Muscle of leg (tissue), 11 donors: ENCODE data around the gene FFAR3. TPM values are rescaled to one million over a fixed set of nuclear protein-coding genes. Genes with fewer than 3 reads are reported as not detected.
"Not testable (repeated sequence)": the region's sequence is repeated elsewhere in the genome, so short reads cannot be mapped to it uniquely, and the experiment has no call there.

Experiments used
- DNase-seq: peaks from one replicate; pipeline ENCODE4 v3.0.0; 2013
- H3K27ac ChIP-seq: one replicate; pipeline ENCODE4 v1.5.1; 2013; ENCODE audit warnings: mild to moderate bottlenecking, low read length, control low read depth
- H3K27me3 ChIP-seq: one replicate; pipeline ENCODE4 v1.6.1; 2013; ENCODE audit warnings: low read length; ENCODE audit not compliant: control insufficient read depth, insufficient read depth
- H3K36me3 ChIP-seq: one replicate; pipeline ENCODE4 v1.6.1; 2013; ENCODE audit warnings: low read length; ENCODE audit not compliant: control insufficient read depth, insufficient read depth
- H3K4me1 ChIP-seq: one replicate; pipeline ENCODE4 v1.6.1; 2013; ENCODE audit warnings: low read length; ENCODE audit not compliant: control insufficient read depth, insufficient read depth
- H3K4me3 ChIP-seq: one replicate; pipeline ENCODE4 v1.5.1; 2013; ENCODE audit warnings: low read length, control low read depth
- H3K9me3 ChIP-seq: replicated peaks from 2 replicates; pipeline ENCODE4 v1.6.1; 2013; ENCODE audit warnings: low read depth, low read length; ENCODE audit not compliant: control insufficient read depth
- WGBS: methylation state at CpG from one replicate; pipeline ENCODE4 v1.1.5; 2013; ENCODE audit warnings: missing lambda C conversion rate; ENCODE audit not compliant: insufficient coverage; 5-methylcytosine and 5-hydroxymethylcytosine counted together
- polyA plus RNA-seq, 8 donors: library from polyadenylated mRNA; unstranded; fragments of 120-200 nt; gene quantifications; one replicate each; pipeline versions ENCODE4 v1.2.1 to v1.2.3, GENCODE V29; 2013; ENCODE audit warnings: inconsistent platforms in 1 of 8, low replicate concordance in 1 of 8; ENCODE audit not compliant: insufficient read length in 8 of 8, insufficient read depth in 1 of 8
- total RNA-seq: library from RNA; stranded (reverse); fragments of 120-200 nt; gene quantifications from one replicate; pipeline ENCODE4 v1.2.4, GENCODE V29; 2013

FFAR3 gene
- total and polyA plus RNA-seq, 9 donors, result 0.06 to 0.24 (median 0.19) TPM; not detected in 3

DNA sequence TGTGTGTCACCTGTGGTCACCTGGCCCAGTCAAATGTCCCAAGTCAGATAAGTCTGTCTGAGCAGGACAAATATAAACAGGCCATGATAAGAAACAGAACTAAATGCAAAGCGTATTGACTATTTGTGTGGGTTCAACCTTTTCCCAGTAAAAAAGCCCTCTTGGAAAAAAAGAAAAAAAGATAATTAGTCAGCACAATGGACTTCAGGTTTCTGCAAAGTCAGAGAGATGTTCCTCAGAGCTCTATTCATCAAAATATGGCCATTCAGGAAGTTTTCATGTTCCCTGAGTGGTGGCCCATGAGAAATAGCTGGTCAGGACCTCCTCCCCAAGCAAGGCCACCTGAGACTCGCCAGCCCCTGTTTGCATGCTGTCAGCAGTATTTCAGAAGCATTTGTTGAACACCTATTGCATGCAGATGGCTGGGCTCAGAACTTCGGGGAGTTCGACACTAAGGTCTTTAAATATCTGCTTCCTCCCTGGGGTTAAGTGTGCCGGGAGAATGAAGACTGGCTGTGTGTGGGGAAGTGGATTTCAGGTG is 2.7 kb downstream of the FFAR3 start:
- no peak overlapping the region for H3K4me3 ChIP-seq
- no peaks in the 10 kb centered on the region for H3K9me3 ChIP-seq
- no peak for DNase-seq
- no peaks in the 10 kb centered on the region for H3K36me3 ChIP-seq
- H3K27me3 ChIP-seq, result peaks cover 4% of the 10 kb centered on the region
- no CpG with 5 or more reads among the region's 5 CpGs for WGBS
- H3K27ac ChIP-seq, result no peak overlapping the region
- H3K4me1 ChIP-seq, result peaks cover 3% of the 10 kb centered on the region

DNA sequence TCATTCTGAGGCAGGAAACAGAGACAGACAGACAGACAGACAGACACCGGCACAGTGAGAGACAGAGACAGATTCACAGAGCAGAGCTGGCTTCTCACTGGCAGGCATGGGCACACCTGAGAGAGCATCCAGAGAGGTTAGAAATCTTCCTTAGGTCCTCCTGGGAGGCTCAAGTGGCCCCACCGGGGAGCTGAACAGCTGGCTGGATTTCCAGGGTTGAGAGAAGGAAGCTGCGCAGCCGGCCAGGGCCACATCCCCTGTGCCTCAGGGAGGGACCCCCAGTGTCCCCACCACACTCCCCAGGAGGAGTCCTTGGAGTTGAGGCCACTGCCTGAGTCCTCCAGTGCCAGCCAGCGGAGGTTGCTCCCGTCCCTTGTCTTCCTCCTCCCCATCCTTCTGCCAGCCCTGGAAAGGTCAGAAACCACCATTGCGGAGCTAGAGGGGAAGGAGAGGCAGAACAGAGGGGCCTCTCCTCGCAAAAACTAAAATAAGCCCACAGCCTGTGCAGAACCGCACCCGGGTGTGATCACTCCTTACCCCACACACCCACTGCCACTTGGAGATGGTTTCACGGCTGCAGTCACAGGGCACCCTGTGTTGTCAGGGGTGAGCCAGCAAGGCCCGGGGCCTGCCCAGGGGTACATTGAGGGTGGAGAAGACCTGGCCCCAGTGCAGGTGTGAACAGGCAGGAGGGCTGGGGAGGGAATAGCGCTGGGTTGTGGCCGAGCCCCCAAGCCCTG is 4.2 kb downstream of the FFAR3 start:
- Histone ChIP-seq H3K4me1 (peaks cover 3% of the 10 kb centered on the region), H3K27ac (no peak overlapping the region), H3K4me3 (no peak overlapping the region), H3K27me3 (peaks cover 2% of the 10 kb centered on the region), H3K36me3 (no peaks in the 10 kb centered on the region), H3K9me3 (no peaks in the 10 kb centered on the region)
- no CpG with 5 or more reads among the region's 14 CpGs for WGBS
- no peak for DNase-seq

DNA sequence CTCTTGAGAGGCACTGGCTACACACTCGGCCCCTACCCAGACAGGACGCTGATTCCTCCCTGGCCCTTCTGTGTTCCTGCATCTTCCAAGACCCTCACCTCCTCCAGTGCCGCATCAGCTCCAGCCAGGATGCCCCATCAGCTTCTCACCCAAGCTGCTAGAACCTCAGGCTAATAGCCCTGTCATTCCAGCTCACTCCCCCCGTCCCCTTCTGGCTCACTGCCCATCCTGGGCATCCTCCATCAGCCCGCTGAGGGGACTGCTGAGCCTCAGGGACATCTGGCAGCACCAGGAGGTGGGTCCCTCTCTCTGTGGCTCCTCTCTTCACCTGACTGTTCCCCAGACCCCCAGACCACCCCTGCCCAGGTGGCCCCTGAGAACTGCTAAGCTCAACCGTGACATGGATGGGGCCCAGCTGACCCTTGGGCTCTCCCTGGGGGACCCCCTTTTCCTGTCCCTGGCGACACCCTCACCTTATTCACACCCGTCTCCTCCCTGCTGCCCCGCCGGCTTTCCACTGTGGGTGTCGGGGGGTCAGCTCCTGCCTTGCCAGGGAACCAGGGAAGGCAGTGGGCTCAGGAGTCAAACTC is 4.8 kb downstream of the FFAR3 start:
- no CpG with 5 or more reads among the region's 11 CpGs for WGBS
- Histone ChIP-seq H3K4me3 (no peak overlapping the region), H3K4me1 (no peaks in the 10 kb centered on the region), H3K36me3 (no peaks in the 10 kb centered on the region), H3K27me3 (peaks cover 2% of the 10 kb centered on the region), H3K9me3 (no peaks in the 10 kb centered on the region), H3K27ac (no peak overlapping the region)
- DNase-seq, result no peak

DNA sequence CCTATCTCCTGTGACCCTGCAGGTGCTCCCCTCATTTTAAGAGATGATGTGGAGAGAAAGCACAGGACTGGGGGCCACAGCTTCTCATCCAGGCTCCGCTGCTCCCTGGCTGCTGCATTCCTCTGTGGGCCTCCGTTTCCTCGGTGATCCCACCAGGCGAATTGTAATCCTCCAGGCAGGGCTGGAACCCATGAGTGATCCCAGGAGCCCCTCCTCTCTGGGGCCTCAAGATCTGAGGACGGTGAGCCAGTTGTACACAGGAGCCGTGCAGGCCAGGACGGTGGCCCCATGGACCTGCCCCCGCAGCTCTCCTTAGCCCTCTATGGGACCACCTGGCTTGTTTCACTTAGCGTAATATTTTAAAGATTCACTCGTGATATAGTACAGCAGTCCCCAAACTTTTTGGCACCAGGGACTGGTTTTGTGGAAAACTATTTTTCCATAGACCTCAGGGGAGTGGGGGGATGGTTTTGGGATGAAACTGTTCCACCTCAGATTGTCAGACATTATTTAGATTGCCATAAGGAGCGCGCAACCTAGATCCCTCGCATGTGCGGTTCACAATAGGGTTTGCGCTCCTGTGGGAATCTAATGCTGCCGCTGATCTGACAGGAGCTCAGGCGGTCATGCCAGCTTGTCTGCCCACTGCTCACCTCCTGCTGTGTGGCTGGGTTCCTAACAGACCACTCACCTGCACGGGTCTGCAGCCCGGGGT is 5.6 kb downstream of the FFAR3 start:
- DNase-seq, result no peak
- Histone ChIP-seq H3K27me3 (peaks cover 2% of the 10 kb centered on the region), H3K4me1 (no peaks in the 10 kb centered on the region), H3K4me3 (no peak overlapping the region), H3K9me3 (no peaks in the 10 kb centered on the region), H3K36me3 (no peaks in the 10 kb centered on the region), H3K27ac (no peak overlapping the region)
- no CpG with 5 or more reads among the region's 19 CpGs for WGBS

DNA sequence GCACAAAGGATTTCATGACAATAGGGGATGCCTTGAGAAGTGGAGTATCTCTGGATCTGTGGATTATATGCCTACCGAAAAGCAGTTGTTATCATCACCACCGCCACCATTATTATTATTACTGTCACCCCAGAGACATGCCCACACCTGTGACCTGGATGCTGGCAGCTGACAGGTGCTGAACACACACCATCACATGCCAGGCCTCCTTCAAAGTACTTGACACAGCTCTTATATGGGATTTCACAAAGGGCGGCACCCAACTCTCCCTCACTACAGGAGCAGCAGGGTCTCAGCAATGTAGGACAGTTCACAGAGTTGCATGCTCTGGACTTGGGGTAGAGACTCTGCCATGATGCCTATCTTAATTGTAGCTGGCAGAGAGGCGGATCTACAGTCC is 7.0 kb downstream of the FFAR3 start:
- no peaks in the 10 kb centered on the region for H3K4me1 ChIP-seq
- DNase-seq, result no peak
- peaks cover 2% of the 10 kb centered on the region for H3K27me3 ChIP-seq
- H3K9me3 ChIP-seq, result peaks cover 2% of the 10 kb centered on the region
- no CpG with 5 or more reads among the region's 4 CpGs for WGBS
- no peak overlapping the region for H3K27ac ChIP-seq
- no peak overlapping the region for H3K4me3 ChIP-seq
- no peaks in the 10 kb centered on the region for H3K36me3 ChIP-seq

DNA sequence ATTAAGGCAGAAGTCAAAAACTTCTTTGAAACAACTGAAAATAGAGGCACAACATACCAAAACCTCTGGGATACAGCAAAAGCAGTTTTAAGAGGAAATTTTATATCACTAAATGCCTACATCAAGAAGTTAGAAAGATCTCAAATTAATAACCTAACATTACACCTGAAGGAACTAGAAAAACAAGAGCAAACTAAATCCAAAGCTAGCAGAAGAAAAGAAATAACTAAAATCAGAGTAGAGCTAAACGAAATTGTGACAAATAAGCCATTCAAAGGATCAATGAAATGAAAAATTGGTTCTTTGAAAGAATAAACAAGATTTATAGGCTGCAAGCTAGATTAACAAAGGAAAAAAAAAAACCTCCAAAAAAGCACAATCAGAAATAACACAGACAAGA is 10.1 kb downstream of the FFAR3 start:
- Histone ChIP-seq H3K4me3 (no peak overlapping the region), H3K4me1 (no peaks in the 10 kb centered on the region), H3K9me3 (peaks cover 2% of the 10 kb centered on the region), H3K27me3 (peaks cover 2% of the 10 kb centered on the region), H3K36me3 (no peaks in the 10 kb centered on the region), H3K27ac (no peak overlapping the region)
- WGBS, result no CpG with 5 or more reads among the region's 1 CpG
- no peak for DNase-seq

DNA sequence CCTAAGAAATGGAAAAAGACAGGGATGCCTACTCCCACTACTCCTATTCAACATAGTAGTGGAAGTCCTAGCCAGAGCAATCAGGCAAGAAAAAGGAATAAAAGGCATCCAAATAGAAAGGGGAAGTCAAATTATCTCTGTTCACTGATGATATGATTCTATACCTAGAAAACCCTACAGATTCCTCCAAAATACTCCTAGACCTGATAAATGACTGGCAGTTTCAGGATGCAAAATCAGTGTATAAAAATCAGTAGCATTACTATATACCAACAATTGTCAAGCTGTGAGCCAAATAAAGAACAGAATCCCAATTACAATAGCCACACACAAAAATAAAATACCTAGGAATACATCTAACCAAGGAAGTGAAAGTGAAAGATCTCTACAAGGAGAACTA is 11.3 kb downstream of the FFAR3 start:
- no peak for DNase-seq
- no peaks in the 10 kb centered on the region for H3K36me3 ChIP-seq
- H3K27me3 ChIP-seq, result peaks cover 2% of the 10 kb centered on the region
- no peaks in the 10 kb centered on the region for H3K4me1 ChIP-seq
- no peak overlapping the region for H3K4me3 ChIP-seq
- H3K9me3 ChIP-seq, result peaks cover 2% of the 10 kb centered on the region
- no peak overlapping the region for H3K27ac ChIP-seq

DNA sequence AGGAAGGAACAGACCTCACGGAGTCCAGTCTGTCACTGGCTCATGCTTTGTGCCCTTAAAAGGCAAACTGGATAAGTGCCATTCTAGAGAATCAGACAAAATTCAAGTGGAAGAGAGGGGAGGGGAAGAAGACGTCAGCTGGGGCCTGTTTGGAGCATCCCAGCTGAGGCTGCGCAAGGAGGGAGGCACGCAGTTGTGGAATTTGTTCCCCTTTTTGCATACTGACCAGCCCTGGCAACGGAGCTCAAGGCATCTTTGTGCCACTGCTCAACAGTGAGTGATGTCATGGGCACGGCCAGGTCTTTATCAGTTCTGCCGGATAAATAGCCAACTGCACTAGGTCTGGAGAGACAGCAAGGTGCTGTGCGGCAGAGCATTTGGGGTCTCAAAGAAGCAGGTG is 12.5 kb downstream of the FFAR3 start, which contains the start of gene GPR42:
Gene GPR42, plus strand, starts transcription at position 347 of the 400 bp plus-strand sequence. CDS start 292 bp downstream, outside the sequence.
- Histone ChIP-seq H3K27ac (no peak within 1 kb of the TSS), H3K4me1 (no peaks in the 10 kb centered on the region), H3K4me3 (no peak within 1 kb of the TSS), H3K9me3 (peaks cover 2% of the 10 kb centered on the region), H3K36me3 (no peaks in the 10 kb centered on the region), H3K27me3 (peaks cover under 1% of the 10 kb centered on the region)
- no peak for DNase-seq
- WGBS, result no CpG with 5 or more reads among the region's 8 CpGs

DNA sequence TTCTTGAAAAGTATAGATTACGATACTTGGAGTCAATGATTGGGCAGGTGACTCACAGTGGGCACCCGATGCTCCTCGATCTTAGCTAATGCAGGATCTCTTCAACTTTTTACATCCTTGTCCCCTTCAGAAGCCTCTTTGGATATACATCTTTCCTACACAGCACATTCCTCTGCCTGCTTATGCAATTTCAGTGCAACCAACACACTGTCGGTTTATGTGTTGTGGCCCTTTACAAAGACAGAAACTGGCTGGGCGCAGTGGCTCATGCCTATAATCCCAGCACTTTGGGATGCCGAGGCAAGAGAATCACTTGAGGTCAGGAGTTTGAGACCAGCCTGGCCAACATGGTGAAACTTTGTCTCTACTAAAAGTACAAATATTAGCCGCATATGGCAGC is 15.2 kb downstream of the FFAR3 start:
- 66% methylated on average over 5 of the region's 7 CpGs for WGBS
- Histone ChIP-seq H3K4me1 (no peaks in the 10 kb centered on the region), H3K4me3 (no peak overlapping the region), H3K36me3 (no peaks in the 10 kb centered on the region), H3K9me3 (peaks cover 2% of the 10 kb centered on the region), H3K27me3 (peaks cover 2% of the 10 kb centered on the region), H3K27ac (no peak overlapping the region)
- no peak for DNase-seq

DNA sequence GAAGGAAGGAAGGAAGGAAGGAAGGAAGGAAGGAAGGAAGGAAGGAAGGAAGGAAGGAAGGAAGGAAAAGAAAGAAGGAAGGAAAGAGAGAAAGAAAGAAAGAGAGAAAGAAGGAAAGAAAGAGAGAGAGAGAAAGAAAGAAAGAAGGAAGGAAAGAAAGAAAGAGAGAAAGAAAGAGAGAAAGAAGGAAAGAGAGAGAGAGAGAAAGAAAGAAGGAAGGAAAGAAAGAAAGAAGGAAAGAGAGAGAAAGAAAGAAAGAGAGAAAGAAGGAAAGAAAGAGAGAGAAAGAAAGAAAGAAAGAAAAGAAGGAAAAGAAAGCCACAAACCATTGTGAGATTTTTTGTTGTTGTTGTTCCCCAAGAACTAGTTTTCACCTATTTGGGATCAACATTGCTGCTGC is 15.8 kb downstream of the FFAR3 start:
- not testable (repeated sequence) for H3K4me1 ChIP-seq, H3K36me3 ChIP-seq, DNase-seq, H3K9me3 ChIP-seq, H3K27ac ChIP-seq, H3K27me3 ChIP-seq, H3K4me3 ChIP-seq
